Activated T-cell treated with anti-CD3 and anti-CD28 coated beads for 1 hour (primary cell): ENCODE data around the gene TCERG1L.

Experiments
- DNase-seq: peaks from one replicate; pipeline ENCODE4 v3.0.0-alpha.2; 2020; ENCODE audit warnings: low read depth

Gene TCERG1L

DNA sequence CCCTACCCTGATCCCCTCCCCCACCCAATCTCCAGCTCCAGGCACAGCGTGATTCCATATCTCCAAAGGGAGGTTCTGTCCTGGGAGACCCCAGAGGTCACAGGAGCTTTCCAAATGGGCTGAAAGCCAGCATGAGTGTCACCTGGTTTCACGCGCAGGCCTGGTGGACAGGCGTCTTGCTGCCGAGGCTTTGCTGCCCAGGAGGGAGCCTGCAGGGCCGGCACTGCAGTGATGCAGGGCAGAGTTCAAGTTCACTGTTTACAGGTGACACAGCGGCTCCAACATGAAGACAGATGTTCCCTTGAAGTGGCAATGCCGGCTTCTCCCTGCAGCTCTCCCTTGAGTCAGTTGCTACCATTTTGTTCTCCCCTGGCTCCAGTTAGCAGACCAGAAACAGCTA is 104.3 kb downstream of the TCERG1L start:
- no peak for DNase-seq

DNA sequence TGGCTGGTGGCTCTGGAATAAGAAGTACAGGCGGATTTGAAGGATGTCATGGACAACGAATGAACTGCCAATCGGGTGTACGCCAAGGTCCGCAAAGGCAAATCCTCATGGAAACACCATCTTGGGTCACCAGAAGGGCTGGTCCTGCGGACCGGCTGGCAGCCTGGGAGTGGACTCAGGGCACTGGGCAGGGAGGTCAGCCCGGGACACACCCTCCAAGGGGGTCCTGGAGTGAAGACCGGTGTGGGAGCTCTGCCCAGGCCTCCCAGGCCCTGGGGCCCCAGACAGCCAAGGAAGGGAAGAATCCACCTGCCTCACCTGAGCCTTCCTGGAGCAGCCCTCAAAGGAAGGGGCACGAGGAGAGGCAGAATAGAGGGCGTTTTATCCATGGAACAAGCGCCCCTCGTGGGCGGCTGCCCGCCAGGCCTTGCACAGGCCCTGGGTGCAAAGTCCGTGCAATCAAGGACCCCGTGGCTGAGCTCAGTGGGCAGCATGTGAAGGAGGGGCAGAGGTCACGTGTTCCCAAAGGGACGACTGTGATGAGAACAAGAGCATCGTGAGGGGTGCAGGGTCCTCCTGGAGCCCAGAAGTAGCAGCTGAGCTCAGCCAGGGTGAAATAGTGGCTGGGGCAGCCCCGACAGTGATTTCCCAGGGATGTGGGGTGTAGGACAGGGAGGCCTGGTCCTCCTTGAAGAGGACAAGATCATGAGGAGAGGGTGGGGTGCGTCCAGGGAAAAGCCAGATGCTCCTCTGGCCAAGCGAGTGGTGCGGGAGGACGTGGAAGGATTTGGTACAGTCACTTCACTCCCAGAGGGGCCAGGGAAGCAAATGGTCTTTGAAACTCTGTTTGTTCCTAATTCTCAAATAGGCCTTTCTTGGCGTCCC is 105.2 kb downstream of the TCERG1L start:
- no peak for DNase-seq

GRCh38 chr10:131205556-131205955 is 106.0 kb downstream of the TCERG1L start:
- DNase-seq, result no peak

DNA sequence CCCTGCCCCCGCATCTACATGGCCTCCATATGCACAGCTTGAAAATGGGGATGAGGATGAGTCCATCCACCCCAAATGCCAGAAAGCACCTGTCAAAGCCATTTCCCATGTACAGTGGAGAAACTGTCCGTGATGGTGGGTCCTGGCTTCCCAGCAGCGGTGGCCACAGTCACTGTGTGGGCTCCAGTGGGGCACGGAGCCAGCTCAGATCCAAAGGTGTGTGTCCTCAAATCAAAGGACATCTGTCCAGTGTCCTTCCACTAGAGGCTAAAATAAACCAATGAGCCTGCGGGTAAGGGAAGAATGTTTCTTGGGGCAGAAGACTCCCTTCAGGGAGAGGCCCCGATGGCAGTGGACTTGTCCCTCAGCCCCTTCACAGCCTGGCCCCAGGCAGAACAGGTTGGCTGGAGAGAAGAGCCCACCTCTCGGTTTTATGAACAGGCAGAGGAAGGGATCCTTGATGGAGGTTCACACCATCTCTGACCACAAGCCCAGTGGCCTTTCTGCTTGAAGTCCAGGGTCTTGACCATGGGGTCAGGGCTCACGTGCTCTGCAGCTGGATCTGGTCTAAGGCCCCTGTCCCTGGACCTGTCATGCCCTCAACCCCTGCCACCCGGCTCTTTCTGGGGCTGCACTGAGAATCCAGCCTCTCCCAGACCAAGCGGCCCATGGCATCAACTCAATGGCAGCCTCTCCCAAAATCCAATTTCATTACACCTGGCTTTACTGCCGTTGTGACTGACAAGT is 106.9 kb downstream of the TCERG1L start:
- DNase-seq, result no peak

- no peak for DNase-seq
These were observed 107.8 kb downstream of the TCERG1L start for GRCh38 chr10:131203456-131204357.

DNA sequence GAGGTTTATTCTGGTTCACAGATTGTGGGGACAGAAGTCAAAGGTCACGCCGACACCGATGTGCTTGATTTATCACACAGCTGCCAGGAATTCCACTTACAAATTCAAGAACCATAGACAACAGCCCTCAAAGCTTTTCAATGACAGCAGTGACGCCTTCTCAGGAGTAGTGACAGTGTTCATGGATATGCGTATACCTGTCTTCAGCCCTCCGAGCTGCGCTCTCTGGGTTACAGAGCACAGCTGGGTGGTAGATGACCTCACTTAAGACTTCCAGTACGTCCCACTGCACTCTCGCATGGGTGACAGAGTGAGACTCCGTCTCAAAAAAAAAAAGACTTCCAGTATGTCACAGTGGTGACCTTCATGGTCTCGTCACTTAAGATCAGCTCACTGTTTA is 108.5 kb downstream of the TCERG1L start:
- no peak for DNase-seq

GRCh38 chr10:131201741-131202515 is 109.6 kb downstream of the TCERG1L start:
- no peak for DNase-seq

- no peak for DNase-seq
These were observed 110.6 kb downstream of the TCERG1L start for GRCh38 chr10:131200856-131201470.

- no peak for DNase-seq
These were observed 111.9 kb downstream of the TCERG1L start for GRCh38 chr10:131199646-131200045.

- no peak for DNase-seq
These were observed 112.7 kb downstream of the TCERG1L start for GRCh38 chr10:131198843-131199242.

GRCh38 chr10:131198401-131198800 is 113.1 kb downstream of the TCERG1L start:
- no peak for DNase-seq

DNA sequence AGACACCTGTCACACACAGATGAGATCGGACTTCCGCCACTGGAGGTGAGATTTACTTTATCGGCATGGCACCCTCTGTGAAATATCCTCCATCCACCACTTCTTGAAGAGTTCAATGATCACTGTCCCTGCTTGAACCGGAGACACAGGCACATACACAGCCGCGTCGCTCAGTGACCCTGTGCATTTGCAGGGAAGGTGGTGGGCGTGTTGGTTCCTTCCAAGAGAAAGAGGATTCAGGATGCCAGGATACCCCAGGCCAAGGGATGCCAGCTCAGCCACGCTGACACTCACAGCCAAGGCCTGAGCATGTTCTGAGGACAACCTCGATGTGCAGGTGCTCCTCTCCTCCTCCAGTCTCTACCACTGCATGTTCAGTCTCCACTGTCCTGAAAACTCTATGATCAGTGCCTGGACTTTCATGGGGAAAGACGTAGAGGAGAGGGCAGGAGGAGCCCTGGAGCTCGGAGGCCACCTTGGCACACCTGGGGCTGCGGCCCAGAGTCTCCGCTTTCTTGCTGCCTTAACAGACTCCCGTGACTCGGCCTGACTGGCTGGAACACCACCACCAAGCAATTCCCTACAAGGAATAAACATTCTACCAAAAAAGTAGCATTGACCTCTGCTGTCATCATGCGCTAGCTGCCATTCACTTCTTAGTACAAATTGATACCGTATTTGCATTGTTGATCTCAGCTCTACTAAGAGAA is 115.2 kb downstream of the TCERG1L start:
- DNase-seq, result no peak

DNA sequence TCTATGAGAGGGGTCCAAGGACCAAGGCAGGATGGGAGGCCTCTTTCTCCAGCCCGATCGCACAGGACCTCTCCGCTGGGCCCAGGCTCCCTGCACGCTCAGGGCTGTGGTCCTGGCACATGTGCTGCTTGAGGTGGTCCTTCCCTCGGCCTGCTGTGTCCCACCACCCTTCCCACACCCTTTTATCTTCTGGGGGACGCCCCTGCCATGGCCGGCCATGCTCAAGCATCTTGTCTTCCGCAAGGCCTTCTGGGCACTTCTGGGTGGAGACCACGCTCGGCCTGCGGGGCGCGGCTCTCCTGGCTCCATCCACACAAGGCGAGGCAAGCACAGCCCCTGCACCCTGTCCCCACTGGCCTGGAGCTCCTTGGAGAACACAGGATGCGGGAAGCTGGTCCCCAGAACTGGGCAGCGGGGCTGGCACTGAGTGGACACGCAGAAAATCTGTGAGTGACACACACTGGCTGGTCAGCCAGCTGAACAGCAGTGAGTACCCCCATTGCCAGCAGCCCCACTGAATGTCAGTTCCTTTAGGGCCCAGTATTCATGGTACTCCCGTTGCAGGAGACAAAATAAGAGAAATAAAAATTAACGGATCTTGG is 115.9 kb downstream of the TCERG1L start:
- no peak for DNase-seq

GRCh38 chr10:131195116-131195515 is 116.4 kb downstream of the TCERG1L start:
- DNase-seq, result no peak

DNA sequence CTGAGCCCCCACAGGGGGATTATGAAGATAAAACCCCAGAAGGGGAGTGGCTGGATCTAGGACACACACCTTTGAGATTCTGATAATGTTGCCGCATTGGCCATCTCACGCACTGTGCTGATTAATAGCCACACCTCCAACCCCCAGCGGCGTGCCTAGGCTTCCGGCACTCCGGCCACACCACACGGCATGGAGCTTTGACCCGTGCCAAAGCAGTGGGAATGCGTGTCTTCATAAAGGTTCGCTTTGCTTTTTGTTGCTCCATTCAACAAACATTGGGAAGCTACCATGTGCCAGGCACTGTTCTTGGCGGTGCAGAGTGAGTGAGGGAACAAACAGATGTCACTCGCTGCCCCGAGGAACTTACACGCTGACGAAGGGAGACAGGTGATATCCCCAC is 117.6 kb downstream of the TCERG1L start:
- DNase-seq, result no peak

- no peak for DNase-seq
These were observed 123.0 kb downstream of the TCERG1L start for GRCh38 chr10:131188494-131188893.

GRCh38 chr10:131187926-131188325 is 123.6 kb downstream of the TCERG1L start:
- no peak for DNase-seq

DNA sequence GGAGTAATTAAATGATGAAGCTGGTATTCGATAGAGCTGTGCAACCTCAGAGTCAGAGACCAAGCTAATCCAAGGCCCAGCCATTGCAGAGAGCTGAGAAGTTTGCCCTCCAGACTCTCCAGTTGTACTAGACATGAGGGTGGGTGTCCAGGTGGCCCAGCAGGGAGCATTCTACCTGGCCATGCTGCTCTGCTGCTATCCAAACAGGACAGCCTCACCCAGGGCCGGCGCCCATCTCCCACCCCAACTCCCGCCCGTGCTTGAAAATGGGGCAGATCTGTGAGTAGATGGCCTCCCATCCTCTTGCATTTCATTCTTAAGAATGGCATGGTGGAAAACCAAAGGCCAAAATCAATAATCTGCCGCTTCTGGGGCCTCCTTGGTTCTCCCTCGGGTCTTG is 124.2 kb downstream of the TCERG1L start:
- DNase-seq, result no peak

- no peak for DNase-seq
These were observed 124.8 kb downstream of the TCERG1L start for GRCh38 chr10:131186547-131187253.
